Keratinocyte (primary cell): ENCODE results near the gene ACADVL. TPM values are rescaled to one million over a fixed set of nuclear protein-coding genes. Genes with fewer than 3 reads are reported as not detected.

Source experiments
- DNase-seq: peaks from one replicate; pipeline ENCODE4 v3.0.0-alpha.2; 2011; ENCODE audit warnings: low read depth, missing footprints, low spot score
- FAIRE-seq: peaks from 2 replicates; lab custom pipeline; 2011; peaks lifted over from hg19 to GRCh38; lab: Jason Lieb, UNC
- H2AFZ ChIP-seq: 2 replicates; pipeline ENCODE4 v1.6.0; 2012; ENCODE audit warnings: low read length, control low read depth, inconsistent platforms; ENCODE audit not compliant: control insufficient read depth
- H3K27ac ChIP-seq: 2 replicates; pipeline ENCODE4 v1.5.1; 2011; ENCODE audit warnings: low read length; ENCODE audit not compliant: control insufficient read depth, insufficient read depth
- H3K27me3 ChIP-seq: 3 replicates; pipeline ENCODE4 v1.6.0; 2011; ENCODE audit warnings: low read length; ENCODE audit not compliant: control insufficient read depth, insufficient read depth; ENCODE audit errors: extremely low read depth
- H3K36me3 ChIP-seq, 2 experiments: 2 replicates in 1 of 2; 3 replicates in 1 of 2; pipeline ENCODE4 v1.5.1; 2011; ENCODE audit warnings: low read length in 2 of 2, mild to moderate bottlenecking in 1 of 2; ENCODE audit not compliant: control insufficient read depth in 2 of 2, insufficient read depth in 2 of 2; ENCODE audit errors: extremely low read depth in 1 of 2
- H3K4me1 ChIP-seq: 3 replicates; pipeline ENCODE4 v1.5.1; 2011; ENCODE audit warnings: low read length; ENCODE audit not compliant: control insufficient read depth, insufficient read depth; ENCODE audit errors: extremely low read depth
- H3K4me2 ChIP-seq: 3 replicates; pipeline ENCODE4 v1.6.0; 2011; ENCODE audit warnings: low read depth, low read length; ENCODE audit not compliant: control insufficient read depth, insufficient read depth; ENCODE audit errors: extremely low read depth
- H3K4me3 ChIP-seq, 3 experiments: fragments of 200-600 bp in 1 of 3; sonication (generic) in 1 of 3; 2 replicates in 2 of 3; 3 replicates in 1 of 3; pipeline ENCODE4 v1.5.1; 2011 to 2016; ENCODE audit warnings: low read length in 3 of 3, mild to moderate bottlenecking in 3 of 3, control low read depth in 2 of 3, inconsistent platforms in 1 of 3, low read depth in 1 of 3, mixed read lengths in 1 of 3, mixed run types in 1 of 3, moderate library complexity in 1 of 3; ENCODE audit not compliant: control insufficient read depth in 2 of 3, insufficient read depth in 2 of 3; ENCODE audit errors: extremely low read depth in 1 of 3
- H3K79me2 ChIP-seq: 2 replicates; pipeline ENCODE4 v1.6.0; 2012; ENCODE audit warnings: low read length; ENCODE audit not compliant: control insufficient read depth, insufficient read depth
- H3K9ac ChIP-seq: 3 replicates; pipeline ENCODE4 v1.6.0; 2011; ENCODE audit warnings: low read length; ENCODE audit not compliant: control insufficient read depth, insufficient read depth; ENCODE audit errors: extremely low read depth
- H3K9me1 ChIP-seq: 3 replicates; pipeline ENCODE4 v1.6.0; 2011; ENCODE audit warnings: low read length; ENCODE audit not compliant: control insufficient read depth, insufficient read depth; ENCODE audit errors: extremely low read depth
- H3K9me3 ChIP-seq: 2 replicates; pipeline ENCODE4 v1.5.1; 2012; ENCODE audit warnings: low read depth, low read length; ENCODE audit not compliant: control insufficient read depth
- H4K20me1 ChIP-seq: 3 replicates; pipeline ENCODE4 v1.6.0; 2011; ENCODE audit warnings: low read length; ENCODE audit not compliant: control insufficient read depth, insufficient read depth; ENCODE audit errors: extremely low read depth
- EZH2 ChIP-seq: IDR thresholded peaks from one replicate; pipeline ENCODE4 v1.6.1; 2012; ENCODE audit warnings: inconsistent platforms, mild to moderate bottlenecking, low read length, moderate library complexity
- dilution Hi-C: fragments of 300-500 bp; cut with MboI; formaldehyde crosslinking; loops from one replicate; pipeline ENCODE4 v1.7.0; 2020; ENCODE audit warnings: low sequenced_read_pairs; ENCODE audit not compliant: extremely low pct_ligation_motif_present
- polyA plus RNA-seq, 5 experiments: library from polyadenylated mRNA; depleted of rRNA in 3 of 5; stranded (reverse) in 3 of 5; stranded (forward) in 1 of 5; unstranded in 1 of 5; fragments of >200 nt; gene quantifications; 1 replicate in 1 of 5; 2 replicates in 3 of 5; 3 replicates in 1 of 5; pipeline versions ENCODE4 v1.2.1 to v1.2.3, GENCODE V29; 2011 to 2012; ENCODE audit warnings: missing spikeins in 2 of 5, low read depth in 1 of 5, low replicate concordance in 1 of 5
- TF ChIP-seq, protein P1 (sequence below), 3 experiments: IDR thresholded peaks in 1 of 3; conservative IDR thresholded peaks in 1 of 3; optimal IDR thresholded peaks in 1 of 3; 2 replicates in 2 of 3; 3 replicates in 1 of 3; pipeline versions ENCODE3 to v1.5.1; 2011; ENCODE audit warnings: low read length in 3 of 3, mild to moderate bottlenecking in 3 of 3, moderate library complexity in 2 of 3, control low read depth in 1 of 3, inconsistent platforms in 1 of 3; ENCODE audit not compliant: insufficient read depth in 2 of 3; ENCODE audit errors: extremely low read depth in 1 of 3

Gene ACADVL
- polyA plus RNA-seq, 1 donor (not counting 4 experiments of a cell fraction or from before 2014, with no cell fraction given): 301 TPM

DNA sequence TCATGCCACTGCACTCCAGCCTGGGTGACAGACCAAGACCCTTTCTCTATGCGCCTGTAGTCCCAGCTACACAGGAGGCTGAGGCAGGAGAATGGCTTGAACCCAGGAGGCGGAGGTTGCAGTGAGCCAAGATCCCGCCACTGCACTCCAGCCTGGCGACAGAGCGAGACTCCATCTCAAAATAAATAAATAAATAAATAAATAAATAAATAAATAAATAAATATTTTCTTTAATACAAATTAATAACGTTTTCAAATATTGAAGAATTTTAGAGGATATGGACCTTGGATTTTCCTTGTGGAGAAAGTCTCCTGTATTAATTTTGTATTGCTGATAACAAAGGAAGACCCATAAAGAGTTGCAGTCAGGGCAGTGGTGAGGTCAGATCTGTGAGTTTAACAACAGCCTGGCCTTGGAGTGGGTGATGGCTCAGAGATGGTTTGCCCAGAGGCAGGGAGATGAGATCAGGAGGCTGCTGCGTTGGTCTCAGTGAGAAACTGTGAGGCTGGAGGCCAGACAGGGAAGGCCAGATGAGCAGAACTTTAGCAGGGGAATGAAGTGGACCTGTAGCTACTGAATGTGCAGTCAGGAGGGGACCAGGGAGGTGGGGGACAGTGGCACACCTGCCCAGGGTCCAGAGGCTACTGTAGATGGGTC, 36.2 kb upstream of the ACADVL start:
- no peak overlapping the region for H2AFZ ChIP-seq
- no peaks in the 10 kb centered on the region for H3K79me2 ChIP-seq
- no peaks in the 10 kb centered on the region for H4K20me1 ChIP-seq
- H3K9ac ChIP-seq: no peak overlapping the region
- H3K36me3 ChIP-seq: no peaks in the 10 kb centered on the region
- FAIRE-seq (no peak), DNase-seq (no peak)
- dilution Hi-C loops: no loop called here
- no peak for TF ChIP-seq EZH2
- TF ChIP-seq, protein P1, sequence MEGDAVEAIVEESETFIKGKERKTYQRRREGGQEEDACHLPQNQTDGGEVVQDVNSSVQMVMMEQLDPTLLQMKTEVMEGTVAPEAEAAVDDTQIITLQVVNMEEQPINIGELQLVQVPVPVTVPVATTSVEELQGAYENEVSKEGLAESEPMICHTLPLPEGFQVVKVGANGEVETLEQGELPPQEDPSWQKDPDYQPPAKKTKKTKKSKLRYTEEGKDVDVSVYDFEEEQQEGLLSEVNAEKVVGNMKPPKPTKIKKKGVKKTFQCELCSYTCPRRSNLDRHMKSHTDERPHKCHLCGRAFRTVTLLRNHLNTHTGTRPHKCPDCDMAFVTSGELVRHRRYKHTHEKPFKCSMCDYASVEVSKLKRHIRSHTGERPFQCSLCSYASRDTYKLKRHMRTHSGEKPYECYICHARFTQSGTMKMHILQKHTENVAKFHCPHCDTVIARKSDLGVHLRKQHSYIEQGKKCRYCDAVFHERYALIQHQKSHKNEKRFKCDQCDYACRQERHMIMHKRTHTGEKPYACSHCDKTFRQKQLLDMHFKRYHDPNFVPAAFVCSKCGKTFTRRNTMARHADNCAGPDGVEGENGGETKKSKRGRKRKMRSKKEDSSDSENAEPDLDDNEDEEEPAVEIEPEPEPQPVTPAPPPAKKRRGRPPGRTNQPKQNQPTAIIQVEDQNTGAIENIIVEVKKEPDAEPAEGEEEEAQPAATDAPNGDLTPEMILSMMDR (optimal IDR thresholded peaks at IDR 0.05 in 1 of 3, IDR thresholded peaks at IDR 0.05 in 1 of 3, conservative IDR thresholded peaks at IDR 0.05 in 1 of 3; ENCODE audit: extremely low read depth in 1 of 3, insufficient read depth in 2 of 3, low read length in 3 of 3): no peak
- no peak overlapping the region for H3K27ac ChIP-seq
- peaks cover 3% of the 10 kb centered on the region for H3K27me3 ChIP-seq
- H3K9me3 ChIP-seq: no peaks in the 10 kb centered on the region
- no peak overlapping the region for H3K4me2 ChIP-seq
- H3K9me1 ChIP-seq: no peaks in the 10 kb centered on the region
- H3K4me1 ChIP-seq: no peaks in the 10 kb centered on the region
- H3K4me3 ChIP-seq: no peak overlapping the region

DNA sequence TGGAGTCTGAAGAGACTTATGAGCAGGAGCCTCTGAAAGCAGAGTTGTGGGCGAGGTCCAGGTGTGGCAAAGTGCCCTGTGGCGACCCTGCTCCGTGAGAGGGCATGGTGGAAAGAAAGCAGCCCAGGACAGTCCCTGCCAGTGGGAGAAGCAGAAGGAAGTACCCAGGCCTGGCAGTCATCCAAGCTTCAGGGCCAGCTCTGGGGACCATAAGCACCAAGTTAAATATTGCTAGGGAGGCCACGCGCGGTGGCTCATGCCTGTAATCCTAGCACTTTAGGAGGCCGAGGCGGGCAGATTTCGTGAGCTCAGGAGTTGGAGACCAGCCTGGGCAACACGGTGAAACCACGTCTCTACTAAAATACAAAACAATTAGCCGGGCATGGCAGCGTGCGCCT, 35.6 kb upstream of the ACADVL start:
- dilution Hi-C loops: no loop called here
- Histone ChIP-seq H3K9me3 (no peaks in the 10 kb centered on the region), H3K4me3 (no peak overlapping the region), H2AFZ (no peak overlapping the region), H3K9me1 (no peaks in the 10 kb centered on the region), H3K27me3 (peaks cover 3% of the 10 kb centered on the region), H3K36me3 (no peaks in the 10 kb centered on the region), H3K27ac (no peak overlapping the region), H3K9ac (no peak overlapping the region), H3K4me2 (no peak overlapping the region), H3K4me1 (no peaks in the 10 kb centered on the region), H3K79me2 (no peaks in the 10 kb centered on the region), H4K20me1 (no peaks in the 10 kb centered on the region)
- DNase-seq (no peak), FAIRE-seq (no peak)
- TF ChIP-seq EZH2: no peak
- TF ChIP-seq, protein P1 (optimal IDR thresholded peaks at IDR 0.05 in 1 of 3, IDR thresholded peaks at IDR 0.05 in 1 of 3, conservative IDR thresholded peaks at IDR 0.05 in 1 of 3; ENCODE audit: extremely low read depth in 1 of 3, insufficient read depth in 2 of 3, low read length in 3 of 3): no peak
